Measurements from ENCODE around the gene PRPF40B.

The PRPF40B gene

DNA sequence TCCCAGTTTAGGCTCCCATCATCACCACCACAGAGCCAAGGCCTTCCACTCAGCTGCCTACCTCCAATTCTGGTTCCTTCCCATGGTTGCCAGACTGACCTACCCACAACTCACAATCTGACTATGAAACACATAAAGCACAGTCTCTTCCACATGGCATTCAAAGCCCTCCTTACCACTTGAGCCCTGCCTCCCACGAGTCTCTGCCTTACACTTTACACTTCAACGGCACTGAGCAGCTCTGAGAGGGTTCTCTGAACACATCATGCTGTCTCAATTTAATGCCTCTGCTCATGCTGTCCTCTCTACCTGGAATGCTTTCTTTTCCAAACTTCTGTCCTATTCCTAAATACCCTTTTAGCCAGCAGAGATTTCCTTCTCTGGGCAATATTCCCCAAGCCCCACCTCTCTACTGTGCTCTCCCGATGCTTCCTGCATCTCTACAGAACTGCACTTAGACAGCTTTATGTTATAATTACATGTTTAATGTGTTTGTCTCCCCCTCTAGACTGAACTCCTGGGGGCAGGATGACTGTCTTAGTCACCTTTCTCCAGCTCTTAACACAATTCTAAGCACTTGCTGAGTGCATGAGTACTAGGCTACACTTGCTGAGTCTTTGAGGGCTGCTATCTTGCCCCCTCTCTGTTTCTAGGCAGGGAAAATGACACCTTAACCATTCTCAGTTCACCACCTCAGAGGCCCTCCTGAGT is 60.4 kb downstream of the PRPF40B start:
- TF ChIP-seq, protein P1, sequence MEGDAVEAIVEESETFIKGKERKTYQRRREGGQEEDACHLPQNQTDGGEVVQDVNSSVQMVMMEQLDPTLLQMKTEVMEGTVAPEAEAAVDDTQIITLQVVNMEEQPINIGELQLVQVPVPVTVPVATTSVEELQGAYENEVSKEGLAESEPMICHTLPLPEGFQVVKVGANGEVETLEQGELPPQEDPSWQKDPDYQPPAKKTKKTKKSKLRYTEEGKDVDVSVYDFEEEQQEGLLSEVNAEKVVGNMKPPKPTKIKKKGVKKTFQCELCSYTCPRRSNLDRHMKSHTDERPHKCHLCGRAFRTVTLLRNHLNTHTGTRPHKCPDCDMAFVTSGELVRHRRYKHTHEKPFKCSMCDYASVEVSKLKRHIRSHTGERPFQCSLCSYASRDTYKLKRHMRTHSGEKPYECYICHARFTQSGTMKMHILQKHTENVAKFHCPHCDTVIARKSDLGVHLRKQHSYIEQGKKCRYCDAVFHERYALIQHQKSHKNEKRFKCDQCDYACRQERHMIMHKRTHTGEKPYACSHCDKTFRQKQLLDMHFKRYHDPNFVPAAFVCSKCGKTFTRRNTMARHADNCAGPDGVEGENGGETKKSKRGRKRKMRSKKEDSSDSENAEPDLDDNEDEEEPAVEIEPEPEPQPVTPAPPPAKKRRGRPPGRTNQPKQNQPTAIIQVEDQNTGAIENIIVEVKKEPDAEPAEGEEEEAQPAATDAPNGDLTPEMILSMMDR (IDR thresholded peaks at IDR 0.05; ENCODE audit: extremely low read depth, insufficient read depth, missing control alignments): no peak
- in situ Hi-C loops (cut with MboI; ENCODE audit: low pct_unique_long_range_greater_than_20kb, low sequenced_read_pairs, unreplicated experiment): no loop called here
- no peak for DNase-seq (ENCODE audit: low spot score)

DNA sequence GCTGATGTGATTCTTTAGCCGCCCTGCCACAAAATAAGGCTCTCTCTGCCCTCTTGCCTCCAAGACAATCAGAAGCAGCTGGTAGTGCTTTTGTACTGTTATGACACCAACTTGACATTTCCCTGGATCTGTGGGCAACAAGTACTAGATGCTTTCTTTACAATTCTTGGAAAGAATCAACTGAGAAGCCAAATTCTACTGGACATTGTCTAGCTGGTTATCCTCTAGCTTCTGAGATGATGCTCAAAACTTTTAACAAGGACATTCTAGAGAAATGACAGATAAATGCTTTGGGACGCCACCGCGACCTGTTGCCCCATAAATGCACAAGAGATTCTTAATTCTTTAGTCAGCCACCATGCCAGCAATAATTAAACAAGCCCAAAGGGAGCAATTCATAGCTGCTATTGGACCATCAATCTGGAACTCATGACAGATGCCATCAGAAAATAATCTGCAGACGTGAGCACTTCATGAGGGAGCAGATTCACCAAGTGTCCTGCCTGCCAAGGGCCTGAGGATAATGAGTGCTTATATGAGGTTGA is 61.0 kb downstream of the PRPF40B start:
- in situ Hi-C loops (cut with MboI; ENCODE audit: low pct_unique_long_range_greater_than_20kb, low sequenced_read_pairs, unreplicated experiment): no loop called here
- DNase-seq (ENCODE audit: low spot score): no peak
- TF ChIP-seq, protein P1 (IDR thresholded peaks at IDR 0.05; ENCODE audit: extremely low read depth, insufficient read depth, missing control alignments): no peak

DNA sequence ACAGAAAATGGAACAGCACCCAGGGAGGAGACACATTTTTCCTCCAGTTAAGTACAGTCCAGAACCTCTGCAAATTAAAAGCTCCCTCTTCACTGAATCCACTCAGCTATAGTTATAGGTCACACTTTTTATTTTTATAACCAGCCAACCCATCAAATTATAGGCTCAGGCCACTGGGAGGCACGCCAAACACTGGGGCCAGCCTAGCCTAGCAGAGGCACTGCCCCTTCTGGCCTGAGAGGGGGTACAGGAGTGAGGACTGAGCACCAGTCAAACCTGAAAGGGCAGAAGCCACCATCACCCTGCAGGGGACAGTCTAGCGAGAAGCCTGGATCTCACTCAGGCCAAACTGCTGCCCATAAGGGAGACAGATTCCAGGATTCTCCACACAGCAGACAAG is 64.6 kb downstream of the PRPF40B start:
- in situ Hi-C loops (cut with MboI; ENCODE audit: low pct_unique_long_range_greater_than_20kb, low sequenced_read_pairs, unreplicated experiment): no loop called here
- DNase-seq (ENCODE audit: low spot score): no peak
- TF ChIP-seq, protein P1 (IDR thresholded peaks at IDR 0.05; ENCODE audit: extremely low read depth, insufficient read depth, missing control alignments): no peak

DNA sequence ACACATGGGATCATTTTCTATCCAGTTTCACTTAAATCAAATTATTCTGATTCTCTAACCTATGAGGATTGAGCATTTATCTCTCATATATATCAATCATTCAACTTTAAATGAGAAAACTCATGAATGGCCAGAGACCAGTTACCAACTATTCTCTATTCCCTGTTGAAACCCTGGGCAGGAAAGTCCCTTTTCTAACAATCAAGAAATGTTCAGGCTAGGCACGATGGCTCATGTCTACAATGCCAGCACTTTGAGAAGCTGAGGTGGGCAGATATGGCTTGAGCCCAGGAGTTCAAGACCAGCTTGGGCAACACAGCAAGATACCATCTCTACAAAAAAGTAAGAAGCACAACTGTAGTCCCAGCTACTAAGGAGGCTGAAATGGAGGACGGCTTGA is 65.9 kb downstream of the PRPF40B start:
- TF ChIP-seq, protein P1 (IDR thresholded peaks at IDR 0.05; ENCODE audit: extremely low read depth, insufficient read depth, missing control alignments): no peak
- DNase-seq (ENCODE audit: low spot score): no peak
- in situ Hi-C loops (cut with MboI; ENCODE audit: low pct_unique_long_range_greater_than_20kb, low sequenced_read_pairs, unreplicated experiment): no loop called here

DNA sequence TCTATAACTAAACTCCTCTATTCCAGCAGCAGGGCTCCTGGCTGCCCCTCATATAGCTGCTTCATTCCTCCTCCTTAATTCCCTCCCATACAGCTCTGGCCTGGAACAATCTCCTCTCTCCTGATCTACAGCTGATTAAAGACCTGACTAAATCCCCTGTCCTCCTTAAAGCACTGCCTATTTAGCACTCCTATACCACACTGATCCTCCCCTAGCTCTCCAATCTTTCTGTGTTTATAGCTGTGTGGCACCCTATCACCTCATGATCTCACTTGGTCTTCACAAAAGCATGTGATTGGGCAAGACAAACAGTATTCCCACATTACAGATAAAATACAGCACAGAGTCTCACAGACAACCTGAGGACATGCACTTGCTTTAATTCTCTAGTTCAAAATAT is 66.4 kb downstream of the PRPF40B start:
- no peak for DNase-seq (ENCODE audit: low spot score)
- TF ChIP-seq, protein P1 (IDR thresholded peaks at IDR 0.05; ENCODE audit: extremely low read depth, insufficient read depth, missing control alignments): no peak
- in situ Hi-C loops (cut with MboI; ENCODE audit: low pct_unique_long_range_greater_than_20kb, low sequenced_read_pairs, unreplicated experiment): no loop called here

DNA sequence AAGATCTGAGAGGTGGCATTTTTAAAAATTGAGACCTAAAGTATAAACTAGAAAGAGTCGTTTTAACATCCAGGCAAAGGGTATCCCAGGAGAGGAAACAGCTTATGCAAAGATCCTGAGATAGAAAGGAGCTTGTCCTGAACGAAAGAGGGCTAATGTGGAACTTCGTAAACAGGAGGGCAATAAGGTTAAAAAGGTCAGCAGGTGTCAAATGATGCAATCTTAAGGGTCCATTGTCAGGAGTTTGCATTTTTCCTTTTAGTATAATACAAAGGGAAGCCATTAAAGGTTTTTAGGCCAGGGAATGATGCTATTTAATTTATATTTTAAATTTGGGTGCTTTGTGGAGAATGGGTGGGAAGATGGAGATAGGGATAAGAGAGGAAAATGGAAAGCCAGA is 69.5 kb downstream of the PRPF40B start:
- no peak for DNase-seq (ENCODE audit: low spot score)
- in situ Hi-C loops (cut with MboI; ENCODE audit: low pct_unique_long_range_greater_than_20kb, low sequenced_read_pairs, unreplicated experiment): no loop called here
- TF ChIP-seq, protein P1 (IDR thresholded peaks at IDR 0.05; ENCODE audit: extremely low read depth, insufficient read depth, missing control alignments): no peak
